Activated CD8-positive, alpha-beta T cell treated with anti-CD3 and anti-CD28 coated beads for 36 hours (primary cell): Measurements from ENCODE around the gene AKR1B1. TPM values are rescaled to one million over a fixed set of nuclear protein-coding genes. Genes with fewer than 3 reads are reported as not detected.

Source experiments
- ATAC-seq: fragments of 200-7000 bp; cut with Tn5 transposase; one replicate; pipeline ENCODE4 v1.10.0; 2021; ENCODE audit warnings: mild to moderate bottlenecking, moderate library complexity
- CTCF ChIA-PET: fragments of 350-600 bp; sonication (Branson Sonifier 250); formaldehyde crosslinking; loops from one replicate; lab custom pipeline; 2021; ENCODE audit warnings: antibody characterized with exemption; lab: Charles Lee
- POLR2A ChIA-PET: fragments of 350-600 bp; sonication (Branson Sonifier 250); formaldehyde crosslinking; loops from one replicate; lab custom pipeline; 2021; ENCODE audit warnings: antibody characterized with exemption; lab: Charles Lee
- DNase-seq: peaks from one replicate; pipeline ENCODE4 v3.0.0-alpha.2; 2020
- H3K27ac Mint-ChIP-seq: one replicate; pipeline ENCODE4 v1.8.0; 2021; ENCODE audit warnings: mild to moderate bottlenecking, mixed read lengths
- H3K27me3 Mint-ChIP-seq: one replicate; pipeline ENCODE4 v1.8.0; 2021; ENCODE audit warnings: mixed read lengths
- H3K36me3 Mint-ChIP-seq: one replicate; pipeline ENCODE4 v1.8.0; 2021; ENCODE audit warnings: low read depth, mixed read lengths
- H3K4me1 Mint-ChIP-seq: one replicate; pipeline ENCODE4 v1.8.0; 2021; ENCODE audit warnings: low read depth, mixed read lengths
- H3K4me3 Mint-ChIP-seq: one replicate; pipeline ENCODE4 v1.8.0; 2021; ENCODE audit warnings: mild to moderate bottlenecking, moderate library complexity, mixed read lengths
- H3K9me3 Mint-ChIP-seq: one replicate; pipeline ENCODE4 v1.8.0; 2021; ENCODE audit warnings: mixed read lengths
- intact Hi-C: fragments of 100-400 bp; cut with micrococcal nuclease; formaldehyde crosslinking; loops from one replicate; pipeline ENCODE4 v1.10.0; 2022
- total RNA-seq, 2 experiments: library from RNA; stranded (reverse); gene quantifications; one replicate each; pipeline ENCODE4 v1.2.3, GENCODE V29; 2021
- TF ChIP-seq, protein P1 (sequence below): fragments of 200-600 bp; IDR thresholded peaks from one replicate; pipeline ENCODE4 v1.8.0; 2022; ENCODE audit warnings: antibody characterized with exemption, mild to moderate bottlenecking

AKR1B1 gene
- total RNA-seq, 2 experiments from 2014 or later = 106 to 108 TPM

DNA sequence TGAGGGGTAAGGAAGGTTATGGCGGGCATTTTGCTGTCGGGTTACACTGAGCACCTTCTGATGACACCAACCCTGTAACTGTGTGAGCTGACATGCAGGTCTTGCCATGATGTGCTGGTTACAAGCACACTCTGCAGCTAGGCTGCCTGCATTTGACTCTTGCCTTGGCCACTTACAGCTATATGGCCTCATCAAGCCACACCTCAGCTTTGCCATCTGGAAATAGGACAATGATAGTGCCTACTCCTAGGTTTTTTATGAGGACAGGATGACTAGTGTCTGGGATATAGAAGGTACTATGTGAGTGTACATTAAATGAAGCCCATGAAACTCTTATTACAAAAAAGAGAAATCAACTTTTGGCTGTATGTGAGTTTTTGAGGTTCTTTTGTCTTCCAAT, 58.0 kb downstream of the AKR1B1 start:
- CTCF ChIA-PET = no interaction called here
- Mint-ChIP-seq H3K36me3 (no peaks in the 10 kb centered on the region), H3K9me3 (no peaks in the 10 kb centered on the region), H3K27me3 (peaks cover 12% of the 10 kb centered on the region), H3K4me1 (no peaks in the 10 kb centered on the region), H3K27ac (no peak overlapping the region), H3K4me3 (no peak overlapping the region)
- TF ChIP-seq, protein P1, sequence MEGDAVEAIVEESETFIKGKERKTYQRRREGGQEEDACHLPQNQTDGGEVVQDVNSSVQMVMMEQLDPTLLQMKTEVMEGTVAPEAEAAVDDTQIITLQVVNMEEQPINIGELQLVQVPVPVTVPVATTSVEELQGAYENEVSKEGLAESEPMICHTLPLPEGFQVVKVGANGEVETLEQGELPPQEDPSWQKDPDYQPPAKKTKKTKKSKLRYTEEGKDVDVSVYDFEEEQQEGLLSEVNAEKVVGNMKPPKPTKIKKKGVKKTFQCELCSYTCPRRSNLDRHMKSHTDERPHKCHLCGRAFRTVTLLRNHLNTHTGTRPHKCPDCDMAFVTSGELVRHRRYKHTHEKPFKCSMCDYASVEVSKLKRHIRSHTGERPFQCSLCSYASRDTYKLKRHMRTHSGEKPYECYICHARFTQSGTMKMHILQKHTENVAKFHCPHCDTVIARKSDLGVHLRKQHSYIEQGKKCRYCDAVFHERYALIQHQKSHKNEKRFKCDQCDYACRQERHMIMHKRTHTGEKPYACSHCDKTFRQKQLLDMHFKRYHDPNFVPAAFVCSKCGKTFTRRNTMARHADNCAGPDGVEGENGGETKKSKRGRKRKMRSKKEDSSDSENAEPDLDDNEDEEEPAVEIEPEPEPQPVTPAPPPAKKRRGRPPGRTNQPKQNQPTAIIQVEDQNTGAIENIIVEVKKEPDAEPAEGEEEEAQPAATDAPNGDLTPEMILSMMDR = no peak
- no peak for DNase-seq
- POLR2A ChIA-PET = no interaction called here
- intact Hi-C loops = no loop called here
- ATAC-seq = no peak

DNA sequence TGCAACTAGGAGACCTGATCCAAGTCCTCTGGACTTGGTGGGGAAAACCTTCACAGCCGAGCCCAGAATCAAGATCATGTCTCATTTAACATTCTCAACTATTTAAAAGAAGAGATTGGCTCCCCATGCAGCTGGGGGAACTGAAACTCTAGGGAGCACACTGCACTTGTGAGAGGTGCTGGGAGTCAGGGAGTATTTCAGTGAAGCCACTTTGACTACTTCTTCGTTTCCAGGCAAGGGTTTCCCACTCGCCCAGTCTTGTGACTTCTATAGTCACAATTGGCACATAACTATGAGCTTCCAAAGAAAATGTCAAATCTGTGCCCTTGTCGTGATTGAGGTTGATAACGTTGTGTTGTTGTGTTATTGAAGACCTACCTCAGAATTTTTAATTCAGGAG, 62.9 kb downstream of the AKR1B1 start:
- POLR2A ChIA-PET = no interaction called here
- Mint-ChIP-seq H3K27ac (no peak overlapping the region), H3K4me1 (no peaks in the 10 kb centered on the region), H3K36me3 (no peaks in the 10 kb centered on the region), H3K4me3 (no peak overlapping the region), H3K27me3 (peaks cover 10% of the 10 kb centered on the region), H3K9me3 (no peaks in the 10 kb centered on the region)
- intact Hi-C loops = no loop called here
- no peak for ATAC-seq
- CTCF ChIA-PET = no interaction called here
- TF ChIP-seq, protein P1 = no peak
- no peak for DNase-seq

DNA sequence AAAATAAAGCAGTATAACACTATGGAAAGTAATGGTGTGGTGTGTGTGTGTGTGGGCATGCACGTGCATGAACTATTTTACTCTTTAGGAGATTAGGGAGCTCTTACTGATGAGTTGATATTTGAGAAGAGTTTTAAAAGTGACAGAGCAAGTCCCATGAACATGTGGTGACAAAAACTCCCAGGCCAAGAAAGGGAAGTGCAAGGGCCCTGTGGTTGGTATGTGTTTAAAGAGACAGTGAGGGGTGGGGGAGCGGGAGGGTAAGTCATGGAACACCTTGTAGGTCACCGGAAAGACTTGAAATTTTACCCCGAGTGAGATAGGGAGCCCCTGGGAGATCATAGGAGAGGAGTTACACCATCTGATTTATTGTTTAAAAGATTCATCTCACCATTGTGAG, 63.3 kb downstream of the AKR1B1 start:
- H3K4me3 Mint-ChIP-seq = no peak overlapping the region
- TF ChIP-seq, protein P1 = no peak
- intact Hi-C loops = no loop called here
- peaks cover 9% of the 10 kb centered on the region for H3K27me3 Mint-ChIP-seq
- CTCF ChIA-PET = no interaction called here
- DNase-seq (no peak), ATAC-seq (no peak)
- no peaks in the 10 kb centered on the region for H3K36me3 Mint-ChIP-seq
- POLR2A ChIA-PET = no interaction called here
- H3K27ac Mint-ChIP-seq = no peak overlapping the region
- no peaks in the 10 kb centered on the region for H3K9me3 Mint-ChIP-seq
- H3K4me1 Mint-ChIP-seq = no peaks in the 10 kb centered on the region

DNA sequence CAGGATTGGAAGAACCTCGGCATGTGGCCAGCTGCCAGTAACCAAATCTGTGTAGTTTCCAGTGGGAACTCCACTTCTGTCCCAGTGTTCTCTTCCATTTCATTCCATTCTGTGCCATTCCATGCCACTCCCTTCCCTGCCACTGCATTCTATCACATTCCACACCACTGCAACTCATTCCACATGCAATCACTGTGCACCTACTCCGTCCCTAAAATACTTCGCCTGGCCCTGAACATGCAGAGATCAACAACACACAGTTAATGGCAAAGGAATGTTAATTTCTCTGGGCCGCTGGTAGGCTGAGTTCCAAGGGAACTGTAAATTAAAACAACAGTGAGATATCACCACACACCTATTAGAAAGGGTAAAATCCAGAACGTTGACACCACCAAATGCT, 64.8 kb downstream of the AKR1B1 start:
- Mint-ChIP-seq H3K27ac (no peak overlapping the region), H3K9me3 (no peaks in the 10 kb centered on the region), H3K36me3 (no peaks in the 10 kb centered on the region), H3K4me3 (no peak overlapping the region), H3K27me3 (peaks cover 8% of the 10 kb centered on the region), H3K4me1 (no peaks in the 10 kb centered on the region)
- TF ChIP-seq, protein P1 = no peak
- ChIA-PET CTCF (no interaction called here), POLR2A (no interaction called here)
- DNase-seq (no peak), ATAC-seq (no peak)
- intact Hi-C loops = no loop called here

Other genes starting within 250 kb of the AKR1B1 start
- gene SLC35B4, start 142.2 kb downstream of the AKR1B1 start, total RNA-seq = 10 to 100 TPM; 11.7 to 13.7 TPM
- not detected for gene AKR1B10, start 68.5 kb upstream of the AKR1B1 start, total RNA-seq
- gene AKR1B15, start 90.0 kb upstream of the AKR1B1 start, total RNA-seq = not detected
- gene BPGM, start 187.8 kb upstream of the AKR1B1 start, total RNA-seq = 10 to 100 TPM; 11.2 to 12.4 TPM